Ovary (tissue), 10 donors: ENCODE measurements around the gene FAM156B. TPM values are rescaled to one million over a fixed set of nuclear protein-coding genes. Genes with fewer than 3 reads are reported as not detected.
"Not testable (repeated sequence)": the region's sequence is repeated elsewhere in the genome, so short reads cannot be mapped to it uniquely, and the experiment has no call there.

Experiments
- DNase-seq, 5 donors: peaks; one replicate each; pipeline ENCODE4 v3.0.0-alpha.2; 2019 to 2020
- H3K27ac ChIP-seq, 2 donors: fragments of 200-600 bp; one replicate each; pipeline versions ENCODE4 v1.5.1 to v1.8.0; 2019 to 2022
- H3K27me3 ChIP-seq: fragments of 200-600 bp; one replicate; pipeline ENCODE4 v1.8.0; 2022
- H3K36me3 ChIP-seq: fragments of 200-600 bp; sonication (generic); one replicate; pipeline ENCODE4 v1.5.1; 2019
- H3K4me1 ChIP-seq: one replicate; pipeline ENCODE4 v1.8.1; 2013; ENCODE audit warnings: mild to moderate bottlenecking, moderate library complexity; ENCODE audit not compliant: insufficient read depth
- H3K4me3 ChIP-seq: fragments of 200-600 bp; sonication (generic); one replicate; pipeline ENCODE4 v1.5.1; 2017
- H3K9me3 ChIP-seq, 2 donors: fragments of 200-600 bp in 1 of 2; sonication (generic) in 1 of 2; one replicate each; pipeline versions ENCODE4 v1.5.1 to v1.8.1; 2013 to 2019; ENCODE audit warnings: mild to moderate bottlenecking in 1 of 2, moderate library complexity in 1 of 2
- CTCF ChIP-seq, 3 donors: fragments of 450-650 bp in 2 of 3; fragments of 200-600 bp in 1 of 3; IDR thresholded peaks; one replicate each; pipeline versions ENCODE4 v1.5.1 to v1.8.0; 2016 to 2022; ENCODE audit warnings: antibody characterized with exemption in 3 of 3, mild to moderate bottlenecking in 1 of 3
- EP300 ChIP-seq: sonication (generic); formaldehyde crosslinking; IDR thresholded peaks from one replicate; pipeline ENCODE4 v1.6.1; 2017; ENCODE audit warnings: antibody characterized with exemption
- POLR2A ChIP-seq: fragments of 450-650 bp; IDR thresholded peaks from one replicate; pipeline ENCODE4 v1.6.1; 2017; ENCODE audit warnings: antibody characterized with exemption, mild to moderate bottlenecking, moderate library complexity
- WGBS, 3 donors: extraction: QIAGEN DNeasy Blood & Tissue Kit in 1 of 3; methylation state at CpG; one replicate each; pipeline versions ENCODE4 v1.1.5 to v1.1.7; 2013 to 2017; 5-methylcytosine and 5-hydroxymethylcytosine counted together
- intact Hi-C, 4 donors: fragments of 100-400 bp; cut with DNase I; formaldehyde crosslinking; loops; one replicate each; pipeline versions ENCODE4 v1.11.0 to v1.15.1; 2022 to 2023
- long read RNA-seq, 3 donors: library from polyadenylated mRNA in 2 of 3; unstranded in 2 of 3; transcript quantifications; one replicate each; pipeline ENCODE4 v2.0.0 and lab custom pipeline, GENCODE V29; 2021 to 2026
- polyA plus RNA-seq, 2 donors: library from polyadenylated mRNA; stranded (reverse); fragments of 200-250 nt in 1 of 2; fragments of 350-450 nt in 1 of 2; fragmentation: Illumina TruSeq in 1 of 2; extraction: RNeasy Lipid Tissue Mini Kit (QIAGEN cat#74804) in 1 of 2; gene quantifications; one replicate each; pipeline ENCODE4 v1.2.3, GENCODE V29; 2013 to 2014
- total RNA-seq, 7 donors: library from RNA; depleted of rRNA in 2 of 7; stranded (reverse); fragments of >200 nt in 2 of 7; fragmentation: NEBNext Ultra II Directional in 3 of 7; extraction: Animal tissue kit (Norgen Biotek cat#: 25700) in 3 of 7; gene quantifications; one replicate each; pipeline versions ENCODE4 v1.1.0 to v1.2.4, GENCODE V29; 2016 to 2023
- donor health status: DM: no; HTN: no; CAD: no; lungs with moderate emphysema.
- donor health status: DM: no; HTN: no; CAD: no.
- donor health status: Bipolar disorder and iron deficiency.
- donor health status: DM: yes; HTN: yes; CAD: no.
- donor health status: DM: no; HTN: no; CAD: no.
- donor health status: DM: yes; HTN: yes; CAD: no.

FAM156B gene, protein sequence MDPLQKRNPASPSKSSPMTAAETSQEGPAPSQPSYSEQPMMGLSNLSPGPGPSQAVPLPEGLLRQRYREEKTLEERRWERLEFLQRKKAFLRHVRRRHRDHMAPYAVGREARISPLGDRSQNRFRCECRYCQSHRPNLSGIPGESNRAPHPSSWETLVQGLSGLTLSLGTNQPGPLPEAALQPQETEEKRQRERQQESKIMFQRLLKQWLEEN
- 10 to 100 TPM in 4 of 7 donors, 1 to 10 TPM in 3; 6.8 to 22.9 (median 13.6) TPM for total RNA-seq
- 10 to 100 TPM in 1 of 2 donors, 1 to 10 TPM in 1; 2.2 to 14.9 TPM for polyA plus RNA-seq
- long read RNA-seq, donor 1, transcript FAM156B-206 (4 exons, 776 nt): major isoform, 10 of 38 reads
- long read RNA-seq, donor 1, transcript FAM156B-203 (4 exons, 2,942 nt): minor isoform, 9 of 38 reads
- long read RNA-seq, donor 1, partial matches to known transcripts: 2 of 38 reads
- long read RNA-seq, donor 1, other reads (novel, unspliced or antisense): 15 of 38 reads
- long read RNA-seq, donor 2, transcript FAM156B-201 (3 exons, 2,537 nt): major isoform, 5 of 32 reads
- long read RNA-seq, donor 2, partial matches to known transcripts: 7 of 32 reads
- long read RNA-seq, donor 2, other reads (novel, unspliced or antisense): 15 of 32 reads
- long read RNA-seq, donor 3, transcript FAM156B-201 (3 exons, 2,537 nt): major isoform, 10 of 25 reads
- long read RNA-seq, donor 3, partial matches to known transcripts: 5 of 25 reads
- long read RNA-seq, donor 3, other reads (novel, unspliced or antisense): 4 of 25 reads

DNA sequence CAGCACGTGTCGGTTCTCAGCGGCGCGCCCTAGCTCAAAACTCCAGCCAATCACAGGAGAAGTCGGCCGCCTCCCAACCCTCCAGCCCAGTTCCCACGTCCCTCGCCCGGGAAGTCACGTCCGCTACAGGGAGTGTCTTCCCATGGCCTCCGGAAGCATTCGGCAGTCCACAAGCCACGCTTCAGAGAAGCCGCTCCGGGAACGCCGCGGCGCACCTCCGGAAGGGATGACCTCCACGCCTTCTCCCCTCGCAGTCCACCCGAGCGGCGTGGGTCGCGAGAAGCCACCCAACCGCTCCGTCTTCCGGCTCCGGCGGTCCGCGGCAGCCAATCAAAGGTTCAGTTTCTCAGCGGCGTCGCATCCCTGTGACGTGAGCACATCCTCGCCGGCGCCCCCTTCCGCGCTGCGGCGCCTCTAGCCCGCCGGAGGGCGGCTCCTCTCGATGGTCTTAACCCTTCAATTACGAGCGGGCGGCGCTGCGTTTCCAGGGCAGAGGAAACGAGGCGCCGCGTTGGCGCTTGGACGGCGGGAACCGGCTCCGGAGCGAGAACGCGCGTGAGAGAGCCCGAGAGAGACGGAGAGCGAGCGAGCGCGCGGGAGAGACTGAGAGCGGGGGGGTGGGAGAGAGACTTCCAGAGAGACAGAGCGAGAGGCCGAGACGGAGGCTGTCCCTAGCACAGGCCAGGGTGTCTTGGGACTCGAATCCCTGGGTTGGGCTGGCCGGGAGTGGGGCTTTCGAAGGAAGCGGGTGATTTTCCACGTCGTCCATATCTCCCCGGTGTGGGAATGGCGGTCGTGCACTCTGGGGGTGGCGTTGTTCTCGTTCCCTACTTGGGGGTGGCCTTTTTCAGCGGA is at the start of gene FAM156B:
Gene FAM156B (plus strand): TSS at position 476 of the 855 bp plus-strand sequence. CDS start 9,896 bp downstream, outside the sequence.
- H3K9me3 ChIP-seq, H3K4me1 ChIP-seq, H3K36me3 ChIP-seq, intact Hi-C loops, H3K27ac ChIP-seq, H3K4me3 ChIP-seq, H3K27me3 ChIP-seq, DNase-seq: not testable (repeated sequence)
- no CpG with 5 or more reads among the region's 92 CpGs for WGBS, 3 donors

- no peaks in the 10 kb centered on the region for H3K9me3 ChIP-seq
- no peaks in the 10 kb centered on the region for H3K4me1 ChIP-seq
- no peaks in the 10 kb centered on the region for H3K27me3 ChIP-seq
- no peaks in the 10 kb centered on the region for H3K36me3 ChIP-seq
- WGBS, 3 donors: 70 to 79% (median 76%) methylated on average over 9 of the region's 9 CpGs
- no peak overlapping the region for H3K4me3 ChIP-seq
- DNase-seq: no peak
- intact Hi-C loops: no loop called here
- TF ChIP-seq POLR2A: no peak
- TF ChIP-seq EP300: no peak
- TF ChIP-seq CTCF (IDR thresholded peaks at IDR 0.05): no peak
- no peak overlapping the region for H3K27ac ChIP-seq
These were observed 44.8 kb upstream of the FAM156B start for GRCh38 chrX:52852110-52852860.

GRCh38 chrX:52856991-52857525 is 40.1 kb upstream of the FAM156B start:
- H3K36me3 ChIP-seq, H3K27ac ChIP-seq, H3K4me3 ChIP-seq, intact Hi-C loops, H3K27me3 ChIP-seq, H3K9me3 ChIP-seq, DNase-seq, H3K4me1 ChIP-seq: not testable (repeated sequence)
- WGBS, 3 donors: 47 to 51% (median 49%) methylated on average over 4 of the region's 4 CpGs

DNA sequence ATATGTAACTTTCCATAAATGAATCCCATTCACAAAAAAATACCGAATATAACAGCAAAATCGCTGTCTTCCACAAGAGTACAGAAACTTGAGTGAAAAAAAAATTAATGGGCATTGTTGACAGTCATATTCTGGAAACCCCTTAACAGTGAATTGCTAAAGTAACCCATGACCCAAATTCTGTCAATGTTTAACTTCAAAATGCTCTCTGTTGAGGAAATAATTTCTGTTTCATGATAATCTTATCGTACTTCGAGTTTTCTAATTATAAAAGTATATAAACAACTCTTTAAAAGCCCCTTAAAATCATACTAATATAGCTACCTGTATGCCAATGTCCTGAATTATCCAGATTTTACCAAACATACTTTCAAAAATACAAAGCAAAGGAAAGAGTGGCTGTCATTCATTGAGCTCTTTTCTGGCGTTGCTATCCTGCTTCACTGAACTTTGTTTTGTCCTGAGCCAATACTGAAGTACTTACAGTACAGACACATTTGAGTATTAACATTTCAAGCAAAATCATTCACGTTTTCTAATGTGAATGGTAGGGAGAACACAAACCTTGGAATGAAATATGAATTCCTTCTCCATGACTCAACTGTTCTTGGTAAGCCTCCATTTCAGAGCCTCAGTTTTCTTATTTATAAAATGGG is 31.7 kb upstream of the FAM156B start:
- no peak overlapping the region for H3K27ac ChIP-seq
- no peak for TF ChIP-seq EP300
- no peak for TF ChIP-seq POLR2A
- TF ChIP-seq CTCF (IDR thresholded peaks at IDR 0.05): no peak
- H3K9me3 ChIP-seq: no peaks in the 10 kb centered on the region
- H3K4me3 ChIP-seq: no peak overlapping the region
- DNase-seq: no peak
- no peaks in the 10 kb centered on the region for H3K36me3 ChIP-seq
- no peaks in the 10 kb centered on the region for H3K4me1 ChIP-seq
- intact Hi-C loops: no loop called here
- H3K27me3 ChIP-seq: no peaks in the 10 kb centered on the region
- WGBS, 3 donors: 39 to 41% (median 40%) methylated on average over 6 of the region's 6 CpGs
